LNCaP clone FGC (cell line): ENCODE data around the gene SCN5A.
A peak's percentile ranks its signal among the peaks of the same experiment; 100 is the strongest.

Experiments used
- DNase-seq: peaks from one replicate; pipeline ENCODE4 v3.0.0-alpha.2; 2011; ENCODE audit warnings: low read depth
- H3K4me3 ChIP-seq: 2 replicates; pipeline ENCODE4 v1.5.1; 2011; ENCODE audit warnings: mild to moderate bottlenecking, low read depth, low read length, control low read depth
- CTCF ChIP-seq: IDR thresholded peaks from 2 replicates; pipeline ENCODE4 v1.5.1; 2012; ENCODE audit warnings: mild to moderate bottlenecking; ENCODE audit not compliant: control insufficient read depth, insufficient read depth; ENCODE audit errors: extremely low read depth

The SCN5A gene

GRCh38 chr3:38536671-38537070, 112.8 kb downstream of the SCN5A start:
- no peak overlapping the region for H3K4me3 ChIP-seq
- TF ChIP-seq CTCF, result no peak
- DNase-seq, result no peak

GRCh38 chr3:38534604-38535003, 114.9 kb downstream of the SCN5A start:
- no peak overlapping the region for H3K4me3 ChIP-seq
- DNase-seq, result no peak
- TF ChIP-seq CTCF, result no peak

DNA sequence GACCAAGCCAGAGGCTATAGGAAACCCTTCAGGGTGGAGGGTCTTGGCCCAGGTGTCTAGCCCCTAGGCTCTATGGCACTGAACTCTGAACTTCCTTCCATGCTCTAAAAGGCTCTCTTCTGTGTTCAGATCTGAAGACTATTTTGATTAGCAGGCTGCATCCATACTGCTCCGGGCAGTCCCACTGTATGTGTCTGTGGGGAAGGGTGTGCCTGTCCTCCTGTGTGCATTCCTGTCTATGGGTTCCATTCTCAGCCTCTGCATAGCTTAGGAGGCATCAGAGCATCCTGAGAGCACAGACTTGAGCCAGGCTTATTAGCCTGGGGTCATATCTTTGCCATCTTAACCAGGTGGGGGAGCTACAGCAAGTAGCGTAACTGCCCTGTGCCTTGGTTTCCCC, 115.3 kb downstream of the SCN5A start:
- no peak overlapping the region for H3K4me3 ChIP-seq
- TF ChIP-seq CTCF, result no peak

GRCh38 chr3:38533285-38533976, 116.1 kb downstream of the SCN5A start:
- TF ChIP-seq CTCF, result no peak

More for the DNA sequence above, 115.3 kb downstream of the SCN5A start:
- DNase-seq, result no peak

DNA sequence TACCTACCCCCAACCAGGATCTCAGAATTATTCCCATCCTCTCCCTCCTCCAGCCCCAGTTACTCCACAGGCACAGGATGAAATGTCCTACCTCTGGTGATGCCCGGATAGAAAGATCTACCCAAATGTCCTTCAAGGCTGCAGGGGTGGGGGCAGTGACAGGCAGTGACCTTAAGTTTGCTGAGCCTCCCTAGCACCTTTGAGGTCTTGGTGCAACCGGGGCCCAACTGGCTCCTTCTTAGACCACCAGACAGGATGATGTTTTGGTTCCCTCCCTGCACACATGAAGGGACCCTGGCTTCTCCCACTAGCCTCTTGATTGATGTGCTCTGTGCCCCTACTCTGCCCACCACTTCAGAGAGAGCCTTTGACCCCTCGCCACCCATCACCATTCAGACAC, 117.0 kb downstream of the SCN5A start:
- no peak for DNase-seq
- H3K4me3 ChIP-seq, result no peak overlapping the region
- TF ChIP-seq CTCF, result no peak

More at GRCh38 chr3:38533285-38533976, 116.1 kb downstream of the SCN5A start:
- no peak overlapping the region for H3K4me3 ChIP-seq
- DNase-seq, result no peak

GRCh38 chr3:38528457-38528856, 121.0 kb downstream of the SCN5A start:
- 0 out of 2 replicates have a peak, but pooled peaks have one; percentile 15 for TF ChIP-seq CTCF
- DNase-seq, result no peak
- no peak overlapping the region for H3K4me3 ChIP-seq

DNA sequence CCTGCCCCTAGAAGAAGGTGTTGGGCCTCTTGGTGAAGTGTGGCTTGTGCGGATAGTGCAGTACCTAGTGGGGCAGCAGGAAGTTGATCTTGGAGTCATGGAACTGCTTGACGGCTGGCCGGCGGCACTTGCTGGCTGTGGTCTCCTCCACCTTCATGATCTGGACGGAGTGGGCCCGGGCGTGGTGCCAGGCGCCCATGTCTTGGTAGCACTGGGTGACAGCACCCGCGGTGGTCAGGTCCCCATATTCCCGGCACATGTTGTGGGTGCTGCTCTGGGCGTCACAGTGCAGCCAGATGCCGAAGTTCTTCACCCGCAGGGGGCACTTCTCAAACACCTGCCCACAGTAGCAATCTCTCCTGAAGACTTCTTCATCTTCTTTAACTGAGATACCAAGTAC, 122.7 kb downstream of the SCN5A start:
- no peak for TF ChIP-seq CTCF
- no peak for DNase-seq
- H3K4me3 ChIP-seq, result no peak overlapping the region
